HG03571 (cell line): ENCODE results near the gene DYSF.
"Not testable (repeated sequence)": the region's sequence is repeated elsewhere in the genome, so short reads cannot be mapped to it uniquely, and the experiment has no call there.

Experiments
- ATAC-seq: cut with Tn5 transposase; IDR thresholded peaks from one replicate; pipeline ENCODE4 v1.9.1; 2021; ENCODE audit not compliant: unreplicated experiment

Gene DYSF

GRCh38 chr2:71631411-71631931 lies 178.1 kb downstream of the DYSF start:
- ATAC-seq: no peak

- ATAC-seq: no peak
Observed at GRCh38 chr2:71633086-71633485, 179.7 kb downstream of the DYSF start.

- no peak for ATAC-seq
Observed at GRCh38 chr2:71634567-71634966, 181.2 kb downstream of the DYSF start.

- no peak for ATAC-seq
Observed at GRCh38 chr2:71635798-71636197, 182.4 kb downstream of the DYSF start.

GRCh38 chr2:71637168-71637567 lies 183.8 kb downstream of the DYSF start:
- no peak for ATAC-seq

- ATAC-seq: no peak
Observed at GRCh38 chr2:71637736-71638135, 184.4 kb downstream of the DYSF start.

- ATAC-seq: no peak
Observed at GRCh38 chr2:71639735-71640134, 186.4 kb downstream of the DYSF start.

GRCh38 chr2:71640489-71640888 lies 187.1 kb downstream of the DYSF start:
- ATAC-seq: no peak

- no peak for ATAC-seq
Observed at GRCh38 chr2:71643674-71644357, 190.5 kb downstream of the DYSF start.

- no peak for ATAC-seq
Observed at GRCh38 chr2:71646028-71646427, 192.7 kb downstream of the DYSF start.

GRCh38 chr2:71647356-71647755 lies 194.0 kb downstream of the DYSF start:
- ATAC-seq: no peak

GRCh38 chr2:71655498-71655897 lies 202.1 kb downstream of the DYSF start:
- no peak for ATAC-seq

- ATAC-seq: not testable (repeated sequence)
Observed at GRCh38 chr2:71658256-71658655, 204.9 kb downstream of the DYSF start.

- ATAC-seq: no peak
Observed at GRCh38 chr2:71658771-71659170, 205.4 kb downstream of the DYSF start.

- ATAC-seq: no peak
Observed at GRCh38 chr2:71659868-71660518, 206.6 kb downstream of the DYSF start.

- no peak for ATAC-seq
Observed at GRCh38 chr2:71661782-71662181, 208.4 kb downstream of the DYSF start.

GRCh38 chr2:71662665-71663394 lies 209.5 kb downstream of the DYSF start:
- no peak for ATAC-seq

GRCh38 chr2:71664161-71664560 lies 210.8 kb downstream of the DYSF start:
- no peak for ATAC-seq

GRCh38 chr2:71665168-71666093 lies 212.1 kb downstream of the DYSF start:
- ATAC-seq: no peak

- ATAC-seq: no peak
Observed at GRCh38 chr2:71666094-71666474, 212.7 kb downstream of the DYSF start.
